ENCODE measurements around the gene TENM4. TPM values are rescaled to one million over a fixed set of nuclear protein-coding genes. Genes with fewer than 3 reads are reported as not detected.

The TENM4 gene
- total and polyA plus RNA-seq, 2 of the 8 experiments (the other 6 are each of a cell fraction or from before 2014, with no cell fraction given), result 3.5 to 7.2 TPM

DNA sequence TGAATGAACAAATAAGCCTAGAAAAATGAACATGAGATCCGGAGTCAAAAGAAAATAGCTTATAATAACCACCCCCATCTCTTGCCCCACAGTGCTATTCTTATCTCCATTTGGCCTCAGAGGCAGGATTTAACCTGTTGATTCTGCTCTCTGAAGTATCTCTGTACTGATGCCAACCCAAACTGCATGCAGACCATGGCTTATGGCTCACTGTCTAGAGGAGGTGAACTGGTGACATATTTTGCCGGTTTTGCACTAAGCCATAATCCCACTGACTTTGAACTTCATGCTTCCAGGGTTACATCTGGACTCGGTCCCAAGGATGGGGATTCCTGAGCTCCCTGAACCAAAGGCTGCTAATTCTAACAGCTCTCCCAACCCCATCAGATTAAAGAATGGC lies 397.1 kb downstream of the TENM4 start (continued):
- TF ChIP-seq, protein P1, sequence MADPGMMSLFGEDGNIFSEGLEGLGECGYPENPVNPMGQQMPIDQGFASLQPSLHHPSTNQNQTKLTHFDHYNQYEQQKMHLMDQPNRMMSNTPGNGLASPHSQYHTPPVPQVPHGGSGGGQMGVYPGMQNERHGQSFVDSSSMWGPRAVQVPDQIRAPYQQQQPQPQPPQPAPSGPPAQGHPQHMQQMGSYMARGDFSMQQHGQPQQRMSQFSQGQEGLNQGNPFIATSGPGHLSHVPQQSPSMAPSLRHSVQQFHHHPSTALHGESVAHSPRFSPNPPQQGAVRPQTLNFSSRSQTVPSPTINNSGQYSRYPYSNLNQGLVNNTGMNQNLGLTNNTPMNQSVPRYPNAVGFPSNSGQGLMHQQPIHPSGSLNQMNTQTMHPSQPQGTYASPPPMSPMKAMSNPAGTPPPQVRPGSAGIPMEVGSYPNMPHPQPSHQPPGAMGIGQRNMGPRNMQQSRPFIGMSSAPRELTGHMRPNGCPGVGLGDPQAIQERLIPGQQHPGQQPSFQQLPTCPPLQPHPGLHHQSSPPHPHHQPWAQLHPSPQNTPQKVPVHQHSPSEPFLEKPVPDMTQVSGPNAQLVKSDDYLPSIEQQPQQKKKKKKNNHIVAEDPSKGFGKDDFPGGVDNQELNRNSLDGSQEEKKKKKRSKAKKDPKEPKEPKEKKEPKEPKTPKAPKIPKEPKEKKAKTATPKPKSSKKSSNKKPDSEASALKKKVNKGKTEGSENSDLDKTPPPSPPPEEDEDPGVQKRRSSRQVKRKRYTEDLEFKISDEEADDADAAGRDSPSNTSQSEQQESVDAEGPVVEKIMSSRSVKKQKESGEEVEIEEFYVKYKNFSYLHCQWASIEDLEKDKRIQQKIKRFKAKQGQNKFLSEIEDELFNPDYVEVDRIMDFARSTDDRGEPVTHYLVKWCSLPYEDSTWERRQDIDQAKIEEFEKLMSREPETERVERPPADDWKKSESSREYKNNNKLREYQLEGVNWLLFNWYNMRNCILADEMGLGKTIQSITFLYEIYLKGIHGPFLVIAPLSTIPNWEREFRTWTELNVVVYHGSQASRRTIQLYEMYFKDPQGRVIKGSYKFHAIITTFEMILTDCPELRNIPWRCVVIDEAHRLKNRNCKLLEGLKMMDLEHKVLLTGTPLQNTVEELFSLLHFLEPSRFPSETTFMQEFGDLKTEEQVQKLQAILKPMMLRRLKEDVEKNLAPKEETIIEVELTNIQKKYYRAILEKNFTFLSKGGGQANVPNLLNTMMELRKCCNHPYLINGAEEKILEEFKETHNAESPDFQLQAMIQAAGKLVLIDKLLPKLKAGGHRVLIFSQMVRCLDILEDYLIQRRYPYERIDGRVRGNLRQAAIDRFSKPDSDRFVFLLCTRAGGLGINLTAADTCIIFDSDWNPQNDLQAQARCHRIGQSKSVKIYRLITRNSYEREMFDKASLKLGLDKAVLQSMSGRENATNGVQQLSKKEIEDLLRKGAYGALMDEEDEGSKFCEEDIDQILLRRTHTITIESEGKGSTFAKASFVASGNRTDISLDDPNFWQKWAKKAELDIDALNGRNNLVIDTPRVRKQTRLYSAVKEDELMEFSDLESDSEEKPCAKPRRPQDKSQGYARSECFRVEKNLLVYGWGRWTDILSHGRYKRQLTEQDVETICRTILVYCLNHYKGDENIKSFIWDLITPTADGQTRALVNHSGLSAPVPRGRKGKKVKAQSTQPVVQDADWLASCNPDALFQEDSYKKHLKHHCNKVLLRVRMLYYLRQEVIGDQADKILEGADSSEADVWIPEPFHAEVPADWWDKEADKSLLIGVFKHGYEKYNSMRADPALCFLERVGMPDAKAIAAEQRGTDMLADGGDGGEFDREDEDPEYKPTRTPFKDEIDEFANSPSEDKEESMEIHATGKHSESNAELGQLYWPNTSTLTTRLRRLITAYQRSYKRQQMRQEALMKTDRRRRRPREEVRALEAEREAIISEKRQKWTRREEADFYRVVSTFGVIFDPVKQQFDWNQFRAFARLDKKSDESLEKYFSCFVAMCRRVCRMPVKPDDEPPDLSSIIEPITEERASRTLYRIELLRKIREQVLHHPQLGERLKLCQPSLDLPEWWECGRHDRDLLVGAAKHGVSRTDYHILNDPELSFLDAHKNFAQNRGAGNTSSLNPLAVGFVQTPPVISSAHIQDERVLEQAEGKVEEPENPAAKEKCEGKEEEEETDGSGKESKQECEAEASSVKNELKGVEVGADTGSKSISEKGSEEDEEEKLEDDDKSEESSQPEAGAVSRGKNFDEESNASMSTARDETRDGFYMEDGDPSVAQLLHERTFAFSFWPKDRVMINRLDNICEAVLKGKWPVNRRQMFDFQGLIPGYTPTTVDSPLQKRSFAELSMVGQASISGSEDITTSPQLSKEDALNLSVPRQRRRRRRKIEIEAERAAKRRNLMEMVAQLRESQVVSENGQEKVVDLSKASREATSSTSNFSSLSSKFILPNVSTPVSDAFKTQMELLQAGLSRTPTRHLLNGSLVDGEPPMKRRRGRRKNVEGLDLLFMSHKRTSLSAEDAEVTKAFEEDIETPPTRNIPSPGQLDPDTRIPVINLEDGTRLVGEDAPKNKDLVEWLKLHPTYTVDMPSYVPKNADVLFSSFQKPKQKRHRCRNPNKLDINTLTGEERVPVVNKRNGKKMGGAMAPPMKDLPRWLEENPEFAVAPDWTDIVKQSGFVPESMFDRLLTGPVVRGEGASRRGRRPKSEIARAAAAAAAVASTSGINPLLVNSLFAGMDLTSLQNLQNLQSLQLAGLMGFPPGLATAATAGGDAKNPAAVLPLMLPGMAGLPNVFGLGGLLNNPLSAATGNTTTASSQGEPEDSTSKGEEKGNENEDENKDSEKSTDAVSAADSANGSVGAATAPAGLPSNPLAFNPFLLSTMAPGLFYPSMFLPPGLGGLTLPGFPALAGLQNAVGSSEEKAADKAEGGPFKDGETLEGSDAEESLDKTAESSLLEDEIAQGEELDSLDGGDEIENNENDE (IDR thresholded peaks at IDR 0.05; ENCODE audit: insufficient replicate concordance, low read length), result no peak
- no peak for TF ChIP-seq MAFK (IDR thresholded peaks at IDR 0.05; ENCODE audit: low read depth, low read length)
- TF ChIP-seq POLR2A (IDR thresholded peaks at IDR 0.05; ENCODE audit: control extremely low read depth in 1 of 2, low read depth in 2 of 2, low read length in 2 of 2), result no peak
- no peak for TF ChIP-seq HDAC6 (IDR thresholded peaks at IDR 0.05; ENCODE audit: low read depth, low read length)
- no peak for TF ChIP-seq JUN (IDR thresholded peaks at IDR 0.05; ENCODE audit: low read depth, low read length)
- TF ChIP-seq POLR2AphosphoS5 (IDR thresholded peaks at IDR 0.05; ENCODE audit: low read depth, low read length), result no peak
- TF ChIP-seq, protein P2, sequence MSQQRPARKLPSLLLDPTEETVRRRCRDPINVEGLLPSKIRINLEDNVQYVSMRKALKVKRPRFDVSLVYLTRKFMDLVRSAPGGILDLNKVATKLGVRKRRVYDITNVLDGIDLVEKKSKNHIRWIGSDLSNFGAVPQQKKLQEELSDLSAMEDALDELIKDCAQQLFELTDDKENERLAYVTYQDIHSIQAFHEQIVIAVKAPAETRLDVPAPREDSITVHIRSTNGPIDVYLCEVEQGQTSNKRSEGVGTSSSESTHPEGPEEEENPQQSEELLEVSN (IDR thresholded peaks at IDR 0.05), result no peak
